Endothelial cell of umbilical vein (primary cell): ENCODE results near the gene VANGL1. TPM values are rescaled to one million over a fixed set of nuclear protein-coding genes. Genes with fewer than 3 reads are reported as not detected.

ENCODE experiments used
- BruUV-seq: library from RNA; stranded (reverse); fragments of 400-500 nt; replicated peaks from 2 replicates; lab custom pipeline; 2021; lab: Mats Ljungman, UMichigan
- CTCF ChIA-PET: fragments of 300-600, 350-600 bp; sonication (Branson Sonifier 250); formaldehyde crosslinking; loops from one replicate; lab custom pipeline; 2021; ENCODE audit warnings: antibody characterized with exemption, inconsistent platforms; lab: Charles Lee
- POLR2A ChIA-PET: fragments of 300-600, 350-600 bp; sonication (Branson Sonifier 250); formaldehyde crosslinking; loops from one replicate; lab custom pipeline; 2021; ENCODE audit warnings: antibody characterized with exemption, inconsistent platforms; lab: Charles Lee
- DNase-seq: peaks from one replicate; pipeline ENCODE4 v3.0.0-alpha.2; 2011; ENCODE audit warnings: low read depth, low spot score
- FAIRE-seq: peaks from 2 replicates; lab custom pipeline; 2011; peaks lifted over from hg19 to GRCh38; lab: Jason Lieb, UNC
- H2AFZ ChIP-seq: 2 replicates; pipeline ENCODE4 v1.6.0; 2012; ENCODE audit warnings: low read depth, low read length, control low read depth, inconsistent platforms
- H3K27ac ChIP-seq: 2 replicates; pipeline ENCODE4 v1.5.1; 2011; ENCODE audit warnings: low read depth, mild to moderate bottlenecking, control low read depth, low read length, moderate library complexity; ENCODE audit not compliant: insufficient read depth
- H3K27me3 ChIP-seq, 2 experiments: 2 replicates each; pipeline versions ENCODE4 v1.6.0 to v1.6.1; 2011; ENCODE audit warnings: low read length in 2 of 2, mixed read lengths in 1 of 2; ENCODE audit not compliant: control insufficient read depth in 2 of 2, insufficient read depth in 2 of 2
- H3K36me3 ChIP-seq, 2 experiments: 2 replicates in 1 of 2; 3 replicates in 1 of 2; pipeline ENCODE4 v1.5.1; 2011; ENCODE audit warnings: low read length in 2 of 2, mild to moderate bottlenecking in 1 of 2, moderate library complexity in 1 of 2; ENCODE audit not compliant: control insufficient read depth in 2 of 2, insufficient read depth in 2 of 2; ENCODE audit errors: extremely low read depth in 1 of 2
- H3K4me1 ChIP-seq: 3 replicates; pipeline ENCODE4 v1.5.1; 2011; ENCODE audit warnings: mild to moderate bottlenecking, low read length; ENCODE audit not compliant: control insufficient read depth, insufficient read depth; ENCODE audit errors: extremely low read depth
- H3K4me2 ChIP-seq: 2 replicates; pipeline ENCODE4 v1.6.1; 2011; ENCODE audit warnings: low read length, control low read depth, mixed read lengths; ENCODE audit not compliant: insufficient read depth
- H3K4me3 ChIP-seq, 3 experiments: fragments of 200-600 bp in 1 of 3; sonication (generic), shearing (Covaris generic) in 1 of 3; replicated peaks in 1 of 3; 2 replicates each; pipeline ENCODE4 v1.5.1; 2011 to 2016; ENCODE audit warnings: control low read depth in 3 of 3, low read length in 3 of 3, mild to moderate bottlenecking in 2 of 3, inconsistent platforms in 1 of 3, low read depth in 1 of 3, moderate library complexity in 1 of 3; ENCODE audit not compliant: insufficient read depth in 1 of 3
- H3K79me2 ChIP-seq: 2 replicates; pipeline ENCODE4 v1.6.0; 2012; ENCODE audit warnings: low read length, inconsistent platforms; ENCODE audit not compliant: control insufficient read depth, insufficient read depth
- H3K9ac ChIP-seq: replicated peaks from 2 replicates; pipeline ENCODE3; 2011; ENCODE audit warnings: low read length, control low read depth; ENCODE audit not compliant: insufficient read depth; ENCODE audit errors: extremely low read depth
- H3K9me1 ChIP-seq: replicated peaks from 3 replicates; pipeline ENCODE4 v1.6.0; 2011; ENCODE audit warnings: mild to moderate bottlenecking, low read length; ENCODE audit not compliant: control insufficient read depth, insufficient read depth; ENCODE audit errors: extremely low read depth
- H3K9me3 ChIP-seq: replicated peaks from 2 replicates; pipeline ENCODE4 v1.5.1; 2012; ENCODE audit warnings: low read length, inconsistent platforms; ENCODE audit not compliant: control insufficient read depth, insufficient read depth
- H4K20me1 ChIP-seq: replicated peaks from 2 replicates; pipeline ENCODE3; 2011; ENCODE audit warnings: mild to moderate bottlenecking, low read length; ENCODE audit not compliant: control insufficient read depth, insufficient read depth; ENCODE audit errors: extremely low read depth
- EZH2 ChIP-seq: IDR thresholded peaks from 2 replicates; pipeline ENCODE4 v1.6.1; 2012; ENCODE audit warnings: borderline replicate concordance, low read depth, mild to moderate bottlenecking, moderate library complexity, low read length, inconsistent platforms; ENCODE audit not compliant: severe bottlenecking
- FOS ChIP-seq: IDR thresholded peaks from 2 replicates; pipeline ENCODE4 v1.6.1; 2011; ENCODE audit warnings: mild to moderate bottlenecking, low read length, moderate library complexity, borderline replicate concordance; ENCODE audit not compliant: insufficient read depth
- GATA2 ChIP-seq: IDR thresholded peaks from 2 replicates; pipeline ENCODE4 v1.7.0; 2011; ENCODE audit warnings: low read depth, mild to moderate bottlenecking, moderate library complexity, mixed read lengths, low read length; ENCODE audit not compliant: insufficient read length, insufficient read depth
- JUN ChIP-seq: IDR thresholded peaks from 2 replicates; pipeline ENCODE4 v1.6.1; 2011; ENCODE audit warnings: borderline replicate concordance, low read depth; ENCODE audit not compliant: insufficient read length, insufficient read depth
- MAX ChIP-seq: IDR thresholded peaks from 2 replicates; pipeline ENCODE4 v1.6.1; 2011; ENCODE audit not compliant: insufficient read depth, insufficient read length
- MYC ChIP-seq: IDR thresholded peaks from one replicate; pipeline ENCODE4 v1.6.1; 2011; ENCODE audit warnings: mild to moderate bottlenecking, low read depth, low read length
- POLR2A ChIP-seq: IDR thresholded peaks from 2 replicates; pipeline ENCODE4 v1.6.1; 2012; ENCODE audit warnings: low read depth, mild to moderate bottlenecking, control low read depth, low read length
- POLR2AphosphoS5 ChIP-seq: IDR thresholded peaks from 2 replicates; pipeline ENCODE4 v1.6.1; 2012; ENCODE audit warnings: low read depth, mild to moderate bottlenecking, control low read depth, low read length, moderate library complexity; ENCODE audit not compliant: insufficient read depth
- dilution Hi-C: fragments of 300-500 bp; cut with MboI; formaldehyde crosslinking; loops from one replicate; pipeline ENCODE4 v1.15.0; 2019; ENCODE audit warnings: low sequenced_read_pairs; ENCODE audit not compliant: extremely low pct_ligation_motif_present
- intact Hi-C: fragments of 100-400 bp; cut with micrococcal nuclease; formaldehyde crosslinking; loops from one replicate; pipeline ENCODE4 v1.10.0; 2022
- polyA plus RNA-seq, 4 experiments: library from polyadenylated mRNA; depleted of rRNA in 3 of 4; stranded (reverse) in 3 of 4; unstranded in 1 of 4; fragments of >200 nt; gene quantifications; 2 replicates each; pipeline versions ENCODE4 v1.2.1 to v1.2.3, GENCODE V29; 2011 to 2012; ENCODE audit warnings: missing spikeins in 1 of 4
- total RNA-seq: library from RNA; stranded (reverse); gene quantifications from 2 replicates; pipeline ENCODE4 v1.2.3, GENCODE V29; 2021
- TF ChIP-seq, protein P1 (sequence below), 2 donors: IDR thresholded peaks; 1 replicate in 1 of 2; 2 replicates in 1 of 2; pipeline ENCODE4 v1.5.1; 2011; ENCODE audit warnings: low read length in 2 of 2, mild to moderate bottlenecking in 2 of 2, moderate library complexity in 2 of 2, control low read depth in 1 of 2, inconsistent platforms in 1 of 2, low read depth in 1 of 2; ENCODE audit not compliant: insufficient read depth in 1 of 2; ENCODE audit errors: extremely low read depth in 1 of 2

The VANGL1 gene
- total and polyA plus RNA-seq, 2 donors (not counting 3 experiments of a cell fraction or from before 2014, with no cell fraction given): 15.0 to 24.8 TPM

GRCh38 chr1:115732316-115732715 lies 90.5 kb downstream of the VANGL1 start:
- no peaks in the 10 kb centered on the region for H4K20me1 ChIP-seq
- no peak overlapping the region for H3K9ac ChIP-seq
- H3K27me3 ChIP-seq: no peaks in the 10 kb centered on the region
- FAIRE-seq (no peak), DNase-seq (no peak)
- H3K27ac ChIP-seq: no peak overlapping the region
- H3K79me2 ChIP-seq: no peaks in the 10 kb centered on the region
- dilution Hi-C loops (no loop called here), intact Hi-C loops (no loop called here)
- CTCF ChIA-PET: no interaction called here
- POLR2A ChIA-PET: no interaction called here
- no peaks in the 10 kb centered on the region for H3K9me1 ChIP-seq
- H3K9me3 ChIP-seq: no peaks in the 10 kb centered on the region
- H2AFZ ChIP-seq: no peak overlapping the region
- TF ChIP-seq MYC: no peak
- no peak for TF ChIP-seq EZH2
- no peak for TF ChIP-seq GATA2
- TF ChIP-seq FOS: no peak
- no peak for TF ChIP-seq POLR2AphosphoS5
- TF ChIP-seq, protein P1, sequence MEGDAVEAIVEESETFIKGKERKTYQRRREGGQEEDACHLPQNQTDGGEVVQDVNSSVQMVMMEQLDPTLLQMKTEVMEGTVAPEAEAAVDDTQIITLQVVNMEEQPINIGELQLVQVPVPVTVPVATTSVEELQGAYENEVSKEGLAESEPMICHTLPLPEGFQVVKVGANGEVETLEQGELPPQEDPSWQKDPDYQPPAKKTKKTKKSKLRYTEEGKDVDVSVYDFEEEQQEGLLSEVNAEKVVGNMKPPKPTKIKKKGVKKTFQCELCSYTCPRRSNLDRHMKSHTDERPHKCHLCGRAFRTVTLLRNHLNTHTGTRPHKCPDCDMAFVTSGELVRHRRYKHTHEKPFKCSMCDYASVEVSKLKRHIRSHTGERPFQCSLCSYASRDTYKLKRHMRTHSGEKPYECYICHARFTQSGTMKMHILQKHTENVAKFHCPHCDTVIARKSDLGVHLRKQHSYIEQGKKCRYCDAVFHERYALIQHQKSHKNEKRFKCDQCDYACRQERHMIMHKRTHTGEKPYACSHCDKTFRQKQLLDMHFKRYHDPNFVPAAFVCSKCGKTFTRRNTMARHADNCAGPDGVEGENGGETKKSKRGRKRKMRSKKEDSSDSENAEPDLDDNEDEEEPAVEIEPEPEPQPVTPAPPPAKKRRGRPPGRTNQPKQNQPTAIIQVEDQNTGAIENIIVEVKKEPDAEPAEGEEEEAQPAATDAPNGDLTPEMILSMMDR (IDR thresholded peaks at IDR 0.05; ENCODE audit: extremely low read depth in 1 of 2, insufficient read depth in 1 of 2, low read depth in 1 of 2, low read length in 2 of 2): no peak
- TF ChIP-seq JUN: no peak
- TF ChIP-seq MAX: no peak
- TF ChIP-seq POLR2A: no peak
- H3K4me2 ChIP-seq: no peak overlapping the region
- BruUV-seq: no TSS peak
- H3K4me3 ChIP-seq: no peak overlapping the region
- H3K36me3 ChIP-seq: no peaks in the 10 kb centered on the region
- H3K4me1 ChIP-seq: no peaks in the 10 kb centered on the region
